Smooth muscle cell (in vitro differentiated cells): ENCODE results near the gene ERAP2. TPM values are rescaled to one million over a fixed set of nuclear protein-coding genes. Genes with fewer than 3 reads are reported as not detected.

Experiments used
- DNase-seq: peaks from one replicate; lab custom pipeline; 2025; ENCODE audit not compliant: unreplicated experiment; lab: John Stamatoyannopoulos, UW
- H2AFZ ChIP-seq: fragments of 200-600 bp; sonication (generic); 2 replicates; pipeline ENCODE4 v1.6.0; 2016; ENCODE audit warnings: antibody characterized with exemption, low read depth, mild to moderate bottlenecking
- H3F3A ChIP-seq: fragments of 200-600 bp; sonication (generic); 2 replicates; pipeline ENCODE4 v1.6.0; 2017; ENCODE audit warnings: antibody characterized with exemption, low read depth
- H3K27ac ChIP-seq: fragments of 200-600 bp; sonication (generic); 2 replicates; pipeline ENCODE4 v1.5.1; 2016; ENCODE audit warnings: low read depth, mild to moderate bottlenecking
- H3K27me3 ChIP-seq: fragments of 200-600 bp; sonication (generic); 2 replicates; pipeline ENCODE4 v1.6.1; 2016; ENCODE audit warnings: low read depth, mild to moderate bottlenecking
- H3K36me3 ChIP-seq: fragments of 200-600 bp; sonication (generic); 2 replicates; pipeline ENCODE4 v1.5.1; 2016; ENCODE audit warnings: low read depth
- H3K4me1 ChIP-seq: fragments of 200-600 bp; sonication (generic); 2 replicates; pipeline ENCODE4 v1.5.1; 2016; ENCODE audit warnings: low read depth
- H3K4me2 ChIP-seq: fragments of 200-600 bp; sonication (generic); 2 replicates; pipeline ENCODE4 v1.6.0; 2016; ENCODE audit warnings: mild to moderate bottlenecking
- H3K4me3 ChIP-seq: fragments of 200-600 bp; sonication (generic); 2 replicates; pipeline ENCODE4 v1.5.1; 2016; ENCODE audit warnings: mild to moderate bottlenecking
- H3K79me2 ChIP-seq: fragments of 200-600 bp; sonication (generic); 2 replicates; pipeline ENCODE4 v1.6.0; 2016; ENCODE audit warnings: low read depth, mild to moderate bottlenecking
- H3K9ac ChIP-seq: fragments of 200-600 bp; sonication (generic); 2 replicates; pipeline ENCODE4 v1.6.0; 2016; ENCODE audit warnings: low read depth
- H3K9me3 ChIP-seq: fragments of 200-600 bp; sonication (generic); replicated peaks from 2 replicates; pipeline ENCODE4 v1.5.1; 2016; ENCODE audit warnings: low read depth
- H4K20me1 ChIP-seq: fragments of 200-600 bp; sonication (generic); 2 replicates; pipeline ENCODE4 v1.6.0; 2016; ENCODE audit warnings: low read depth
- WGBS: methylation state at CpG from one replicate; pipeline ENCODE4 v1.1.7; 2016; ENCODE audit warnings: low lambda C conversion rate; 5-methylcytosine and 5-hydroxymethylcytosine counted together
- polyA plus RNA-seq: library from polyadenylated mRNA; unstranded; fragments of >200 nt; fragmentation: Nextera tagmentation; extraction: Ambion mirVana; gene quantifications from 2 replicates; pipeline ENCODE4 v1.2.1, GENCODE V29; 2016
- total RNA-seq: library from RNA; depleted of rRNA; stranded (reverse); fragments of >200 nt; gene quantifications from 2 replicates; pipeline ENCODE4 v1.2.3, GENCODE V29; 2014
- TF ChIP-seq, protein P1 (sequence below): fragments of 200-600 bp; sonication (generic); IDR thresholded peaks from 2 replicates; pipeline ENCODE4 v1.5.1; 2017; ENCODE audit warnings: borderline replicate concordance, mild to moderate bottlenecking, antibody characterized with exemption; ENCODE audit not compliant: insufficient read depth, poor library complexity, severe bottlenecking

The ERAP2 gene
- total and polyA plus RNA-seq, 2 experiments from 2014 or later, result 0.72 TPM; not detected in 1

DNA sequence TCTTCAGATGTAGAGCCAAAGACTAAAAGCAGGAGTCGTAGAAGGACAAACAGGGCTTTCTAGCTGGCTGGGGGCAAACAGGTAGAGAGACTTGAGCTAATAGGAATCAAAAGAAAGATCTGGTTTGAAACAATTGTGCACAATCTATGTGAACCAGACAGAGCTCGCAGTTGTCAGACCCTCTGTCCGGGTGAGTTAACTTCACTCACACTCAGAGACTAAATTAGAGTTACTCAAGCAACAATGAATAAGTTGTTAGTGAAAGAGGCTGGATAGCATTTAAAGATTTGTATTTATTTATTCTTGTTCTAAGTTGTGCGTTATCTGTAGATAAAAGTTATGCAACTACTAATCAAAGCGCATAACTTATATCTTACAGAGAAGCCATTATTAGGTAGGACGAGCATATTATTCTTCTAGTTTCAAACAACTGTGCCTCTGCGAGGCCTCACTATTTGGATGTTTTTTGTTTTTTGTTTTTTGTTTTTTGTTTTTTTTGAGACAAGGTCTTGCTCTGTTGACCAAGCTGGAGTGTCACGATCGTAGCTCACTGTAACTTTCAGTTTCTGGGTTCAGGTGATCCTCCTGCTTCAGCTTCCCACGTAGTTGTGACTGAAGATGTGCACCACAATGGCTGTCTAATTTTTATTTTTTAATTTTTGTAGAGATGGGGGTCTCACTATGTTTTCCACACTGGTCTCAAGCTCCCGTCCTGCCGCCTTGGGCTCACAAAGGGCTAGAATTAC is 46.4 kb downstream of the ERAP2 start:
- DNase-seq, result no peak

DNA sequence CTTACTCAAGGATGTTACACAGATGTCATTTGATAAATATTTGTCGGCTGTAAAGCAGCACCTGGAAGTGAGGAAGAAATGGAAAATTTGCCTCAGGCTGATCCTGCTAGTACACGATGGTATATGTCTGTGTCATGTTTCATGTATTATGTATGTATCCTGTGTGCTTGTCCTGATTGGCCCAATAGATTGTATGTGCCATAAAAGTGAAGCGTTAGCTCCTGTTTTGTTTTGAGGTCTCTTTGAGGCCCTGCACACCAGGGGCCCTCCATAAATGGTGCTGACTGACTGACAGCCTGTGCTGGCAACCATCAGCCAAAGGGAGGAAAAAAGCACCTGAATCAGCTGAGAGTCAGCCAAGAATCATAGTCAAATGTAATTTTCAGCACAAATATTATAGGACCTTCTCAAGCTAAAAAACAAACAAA is 47.7 kb downstream of the ERAP2 start:
- H3K4me2 ChIP-seq, result no peak overlapping the region
- TF ChIP-seq, protein P1, sequence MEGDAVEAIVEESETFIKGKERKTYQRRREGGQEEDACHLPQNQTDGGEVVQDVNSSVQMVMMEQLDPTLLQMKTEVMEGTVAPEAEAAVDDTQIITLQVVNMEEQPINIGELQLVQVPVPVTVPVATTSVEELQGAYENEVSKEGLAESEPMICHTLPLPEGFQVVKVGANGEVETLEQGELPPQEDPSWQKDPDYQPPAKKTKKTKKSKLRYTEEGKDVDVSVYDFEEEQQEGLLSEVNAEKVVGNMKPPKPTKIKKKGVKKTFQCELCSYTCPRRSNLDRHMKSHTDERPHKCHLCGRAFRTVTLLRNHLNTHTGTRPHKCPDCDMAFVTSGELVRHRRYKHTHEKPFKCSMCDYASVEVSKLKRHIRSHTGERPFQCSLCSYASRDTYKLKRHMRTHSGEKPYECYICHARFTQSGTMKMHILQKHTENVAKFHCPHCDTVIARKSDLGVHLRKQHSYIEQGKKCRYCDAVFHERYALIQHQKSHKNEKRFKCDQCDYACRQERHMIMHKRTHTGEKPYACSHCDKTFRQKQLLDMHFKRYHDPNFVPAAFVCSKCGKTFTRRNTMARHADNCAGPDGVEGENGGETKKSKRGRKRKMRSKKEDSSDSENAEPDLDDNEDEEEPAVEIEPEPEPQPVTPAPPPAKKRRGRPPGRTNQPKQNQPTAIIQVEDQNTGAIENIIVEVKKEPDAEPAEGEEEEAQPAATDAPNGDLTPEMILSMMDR, result no peak

More for the DNA sequence above, 46.4 kb downstream of the ERAP2 start:
- Histone ChIP-seq H3K4me2 (no peak overlapping the region), H3K79me2 (no peaks in the 10 kb centered on the region), H4K20me1 (no peaks in the 10 kb centered on the region), H3K9me3 (no peaks in the 10 kb centered on the region), H3F3A (no peaks in the 10 kb centered on the region), H3K4me1 (no peaks in the 10 kb centered on the region), H2AFZ (no peak overlapping the region), H3K9ac (no peak overlapping the region), H3K4me3 (no peak overlapping the region), H3K27ac (no peak overlapping the region), H3K27me3 (no peaks in the 10 kb centered on the region), H3K36me3 (no peaks in the 10 kb centered on the region)
- 95% methylated on average over 12 of the region's 12 CpGs for WGBS
- TF ChIP-seq, protein P1, result no peak

DNA sequence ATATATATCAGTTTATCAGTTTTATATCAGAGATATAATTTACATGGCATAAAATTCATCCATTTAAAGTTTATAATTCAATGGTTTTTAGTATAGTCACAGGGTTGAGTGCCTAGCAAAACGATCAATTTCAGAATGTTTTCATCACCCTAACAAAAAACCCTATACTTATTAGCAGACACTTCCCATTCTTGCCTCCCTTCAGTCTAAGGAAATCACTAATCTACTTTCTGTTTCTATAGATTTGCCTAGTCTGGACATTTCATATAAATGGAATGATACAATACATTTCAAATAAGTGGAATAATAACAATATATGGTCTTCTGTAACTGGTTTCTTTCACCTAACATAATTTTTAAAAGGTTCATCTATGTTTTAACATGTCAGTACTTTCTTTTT is 50.0 kb downstream of the ERAP2 start:
- 92% methylated on average over 1 of the region's 1 CpG for WGBS
- Histone ChIP-seq H3K9ac (no peak overlapping the region), H4K20me1 (no peaks in the 10 kb centered on the region), H3K27ac (no peak overlapping the region), H2AFZ (no peak overlapping the region), H3K79me2 (no peaks in the 10 kb centered on the region), H3K4me1 (no peaks in the 10 kb centered on the region), H3F3A (no peaks in the 10 kb centered on the region), H3K4me3 (no peak overlapping the region), H3K27me3 (no peaks in the 10 kb centered on the region), H3K36me3 (no peaks in the 10 kb centered on the region), H3K9me3 (no peaks in the 10 kb centered on the region), H3K4me2 (no peak overlapping the region)
- DNase-seq, result no peak
- TF ChIP-seq, protein P1, result no peak

More for the DNA sequence above, 47.7 kb downstream of the ERAP2 start:
- no peaks in the 10 kb centered on the region for H3K79me2 ChIP-seq
- no peak overlapping the region for H3K9ac ChIP-seq
- H3K36me3 ChIP-seq, result no peaks in the 10 kb centered on the region
- H3K4me3 ChIP-seq, result no peak overlapping the region
- H3F3A ChIP-seq, result no peaks in the 10 kb centered on the region
- WGBS, result 51% methylated on average over 3 of the region's 3 CpGs
- H3K27ac ChIP-seq, result no peak overlapping the region
- DNase-seq, result no peak
- H4K20me1 ChIP-seq, result no peaks in the 10 kb centered on the region
- H3K4me1 ChIP-seq, result no peaks in the 10 kb centered on the region
- no peaks in the 10 kb centered on the region for H3K9me3 ChIP-seq
- H2AFZ ChIP-seq, result no peak overlapping the region
- H3K27me3 ChIP-seq, result no peaks in the 10 kb centered on the region

DNA sequence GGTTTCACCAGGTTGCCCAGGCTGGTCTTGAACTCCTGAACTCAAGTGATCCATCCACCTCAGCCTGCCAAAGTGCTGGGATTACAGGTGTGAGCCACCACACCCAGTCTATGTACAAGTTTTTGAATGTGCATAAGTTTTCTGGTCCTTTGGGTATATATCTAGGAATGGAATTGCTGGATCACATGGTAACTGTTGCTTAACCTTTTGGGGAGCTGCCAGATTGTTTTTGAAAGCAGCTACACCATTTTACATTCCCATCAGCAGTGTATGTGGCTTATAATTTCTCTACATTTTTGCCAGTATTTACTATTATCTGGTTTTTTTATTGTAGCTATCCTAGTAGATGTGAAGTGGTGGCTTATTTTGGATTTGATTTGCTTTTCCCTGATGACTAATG is 50.7 kb downstream of the ERAP2 start:
- no peak overlapping the region for H3K27ac ChIP-seq
- no peak for DNase-seq
- H3K36me3 ChIP-seq, result no peaks in the 10 kb centered on the region
- TF ChIP-seq, protein P1, result no peak
- no peaks in the 10 kb centered on the region for H4K20me1 ChIP-seq
- no peaks in the 10 kb centered on the region for H3K79me2 ChIP-seq
- no peak overlapping the region for H3K4me3 ChIP-seq
- no peak overlapping the region for H3K9ac ChIP-seq
- no peaks in the 10 kb centered on the region for H3K27me3 ChIP-seq
- no peaks in the 10 kb centered on the region for H3F3A ChIP-seq
- no peaks in the 10 kb centered on the region for H3K4me1 ChIP-seq
- no peaks in the 10 kb centered on the region for H3K9me3 ChIP-seq
- no peak overlapping the region for H2AFZ ChIP-seq
- no peak overlapping the region for H3K4me2 ChIP-seq
